Body of pancreas (tissue), 4 donors: ENCODE measurements around the gene NPIPB8. TPM values are rescaled to one million over a fixed set of nuclear protein-coding genes. Genes with fewer than 3 reads are reported as not detected.
"Not testable (repeated sequence)": the region's sequence is repeated elsewhere in the genome, so short reads cannot be mapped to it uniquely, and the experiment has no call there.

Source experiments
- ATAC-seq: fragments of 150-250 bp; one replicate; pipeline ENCODE4 v1.9.1; 2016
- DNase-seq, 4 donors: peaks; one replicate each; pipeline ENCODE4 v3.0.0-alpha.2; 2019
- H3K27ac ChIP-seq, 4 donors: fragments of 200-600 bp; sonication (generic); 1 replicate in 3 of 4; 2 replicates in 1 of 4; pipeline versions ENCODE4 v1.5.1 to v1.6.1; 2016 to 2019; ENCODE audit warnings: mild to moderate bottlenecking in 1 of 4, mixed read lengths in 1 of 4, moderate library complexity in 1 of 4
- H3K27me3 ChIP-seq, 2 donors: fragments of 200-600 bp; sonication (generic); one replicate each; pipeline ENCODE4 v1.6.0; 2016; ENCODE audit warnings: mild to moderate bottlenecking in 1 of 2
- H3K36me3 ChIP-seq, 2 donors: fragments of 200-600 bp; sonication (generic); replicated peaks in 1 of 2; 2 replicates each; pipeline ENCODE4 v1.5.1; 2016; ENCODE audit warnings: low read depth in 2 of 2; ENCODE audit not compliant: insufficient read depth in 1 of 2
- H3K4me1 ChIP-seq: fragments of 200-600 bp; sonication (generic); one replicate; pipeline ENCODE4 v1.6.0; 2016
- H3K4me3 ChIP-seq, 2 donors: fragments of 200-600 bp; sonication (generic); 1 replicate in 1 of 2; 2 replicates in 1 of 2; pipeline ENCODE4 v1.5.1; 2016 to 2019
- H3K9me3 ChIP-seq, 3 donors: fragments of 200-600 bp; sonication (generic); 1 replicate in 2 of 3; 2 replicates in 1 of 3; pipeline ENCODE4 v1.5.1; 2016
- POLR2A ChIP-seq, 3 donors: fragments of 450-650 bp; IDR thresholded peaks; one replicate each; pipeline ENCODE4 v1.6.1; 2016; ENCODE audit warnings: antibody characterized with exemption in 3 of 3, mild to moderate bottlenecking in 2 of 3
- WGBS, 2 donors: methylation state at CpG; one replicate each; pipeline ENCODE4 v1.1.5; 2017; 5-methylcytosine and 5-hydroxymethylcytosine counted together
- intact Hi-C: fragments of 100-400 bp; cut with DNase I; formaldehyde crosslinking; loops from one replicate; pipeline ENCODE4 v1.15.1; 2023
- total RNA-seq, 2 donors: library from RNA; depleted of rRNA; stranded (reverse); fragments of >200 nt; gene quantifications; one replicate each; pipeline ENCODE4 v1.1.0, GENCODE V29; 2016
- TF ChIP-seq, protein P1 (sequence below), 7 experiments: fragments of 450-650 bp in 4 of 7; fragments of 200-600 bp in 3 of 7; sonication (generic) in 3 of 7; IDR thresholded peaks; one replicate each; pipeline ENCODE4 v1.5.1; 2016 to 2019; ENCODE audit warnings: antibody characterized with exemption in 7 of 7

The NPIPB8 gene
- total RNA-seq, 2 donors from 2014 or later: 0.52 TPM; not detected in 1

DNA sequence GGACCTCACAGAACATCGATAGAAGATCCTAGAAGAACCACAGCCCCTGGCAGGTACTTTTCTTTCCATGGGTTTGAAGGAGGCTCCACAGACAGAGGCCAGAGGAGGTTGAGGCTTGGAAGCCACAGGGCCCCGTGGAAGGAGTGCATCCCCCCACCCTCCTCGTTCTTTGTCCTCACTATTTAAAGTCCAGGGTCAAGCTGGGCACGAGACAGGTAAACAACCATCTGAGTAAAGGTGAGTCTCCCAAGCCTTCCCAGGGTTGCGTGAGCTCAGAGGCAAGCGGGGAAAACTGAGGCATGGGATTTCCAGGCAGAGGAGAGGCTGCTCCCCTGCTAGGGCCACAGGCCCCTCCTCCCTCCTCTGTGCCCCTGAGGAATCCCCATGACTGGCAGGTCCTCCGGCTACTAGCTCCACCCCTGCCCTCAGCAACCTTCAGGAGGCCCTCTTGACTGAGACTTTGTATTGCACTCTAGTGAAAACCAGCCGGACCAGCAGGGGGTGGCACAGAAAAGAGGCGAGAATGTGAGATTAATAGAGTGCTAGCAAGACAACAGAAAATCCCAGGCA lies 40.1 kb upstream of the NPIPB8 start:
- ATAC-seq: no peak
- peak in 2 of 4 donors; percentile 24 to 34 for DNase-seq

DNA sequence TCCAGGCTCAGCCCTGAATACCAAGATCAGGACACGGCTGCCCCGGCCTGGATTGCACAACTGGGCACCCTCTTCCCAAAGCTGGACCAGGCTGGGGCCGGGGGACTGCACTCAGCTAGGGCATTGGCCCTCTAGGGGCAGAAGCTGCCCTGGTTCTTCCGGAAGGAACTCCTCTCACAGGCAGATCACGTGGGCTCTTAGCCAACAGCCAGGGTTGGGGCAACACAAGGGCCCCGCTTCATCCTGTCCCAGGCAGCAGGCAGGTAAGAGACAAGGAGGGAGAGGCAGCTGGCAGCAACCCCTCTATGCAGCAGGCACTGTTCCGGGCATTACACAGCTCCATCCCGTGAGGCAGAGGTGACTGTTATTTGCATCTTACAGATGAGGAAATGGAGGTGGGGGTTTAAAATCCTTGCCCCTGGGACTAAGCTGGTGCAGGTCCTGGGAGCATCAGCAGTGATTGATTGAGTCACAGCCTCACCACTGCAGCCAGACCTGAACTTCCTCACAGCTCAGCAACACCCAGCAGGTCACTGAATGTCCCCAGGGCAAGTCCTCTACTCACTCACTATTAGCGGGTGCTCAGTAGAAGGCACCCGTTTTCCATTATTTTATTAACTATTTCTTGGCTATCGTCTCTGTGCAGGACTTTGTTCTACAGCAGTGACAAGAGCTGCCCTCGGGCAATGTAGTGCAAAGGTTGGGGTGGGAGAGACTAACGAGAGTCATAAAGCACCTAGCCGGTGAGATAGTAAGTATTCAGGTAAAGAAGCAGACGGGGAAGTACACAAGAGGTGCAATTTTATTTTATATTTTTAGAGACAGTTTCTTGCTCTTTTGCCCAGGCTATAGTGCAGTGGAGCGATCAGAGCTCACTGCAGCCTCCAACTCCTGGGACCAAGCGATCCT lies 38.2 kb upstream of the NPIPB8 start:
- H3K9me3 ChIP-seq, H3K36me3 ChIP-seq, H3K4me3 ChIP-seq, DNase-seq, ATAC-seq, H3K27me3 ChIP-seq, H3K27ac ChIP-seq, intact Hi-C loops: not testable (repeated sequence)
- peaks cover 28% of the 10 kb centered on the region for H3K4me1 ChIP-seq
- no CpG with 5 or more reads among the region's 17 CpGs for WGBS, 2 donors

More for the DNA sequence above, 40.1 kb upstream of the NPIPB8 start:
- intact Hi-C loops: no loop called here
- Histone ChIP-seq H3K36me3 (no peaks in the 10 kb centered on the region), H3K27me3 (no peaks in the 10 kb centered on the region), H3K4me1 (peaks cover 28% of the 10 kb centered on the region), H3K4me3 (no peak overlapping the region), H3K27ac (peak overlapping the region in 3 of 4 donors; percentile 78 to 82 (median 81)), H3K9me3 (no peaks in the 10 kb centered on the region)
- 41 to 44% methylated on average over 7 to 8 of the region's 9 CpGs for WGBS, 2 donors
- TF ChIP-seq, protein P1, sequence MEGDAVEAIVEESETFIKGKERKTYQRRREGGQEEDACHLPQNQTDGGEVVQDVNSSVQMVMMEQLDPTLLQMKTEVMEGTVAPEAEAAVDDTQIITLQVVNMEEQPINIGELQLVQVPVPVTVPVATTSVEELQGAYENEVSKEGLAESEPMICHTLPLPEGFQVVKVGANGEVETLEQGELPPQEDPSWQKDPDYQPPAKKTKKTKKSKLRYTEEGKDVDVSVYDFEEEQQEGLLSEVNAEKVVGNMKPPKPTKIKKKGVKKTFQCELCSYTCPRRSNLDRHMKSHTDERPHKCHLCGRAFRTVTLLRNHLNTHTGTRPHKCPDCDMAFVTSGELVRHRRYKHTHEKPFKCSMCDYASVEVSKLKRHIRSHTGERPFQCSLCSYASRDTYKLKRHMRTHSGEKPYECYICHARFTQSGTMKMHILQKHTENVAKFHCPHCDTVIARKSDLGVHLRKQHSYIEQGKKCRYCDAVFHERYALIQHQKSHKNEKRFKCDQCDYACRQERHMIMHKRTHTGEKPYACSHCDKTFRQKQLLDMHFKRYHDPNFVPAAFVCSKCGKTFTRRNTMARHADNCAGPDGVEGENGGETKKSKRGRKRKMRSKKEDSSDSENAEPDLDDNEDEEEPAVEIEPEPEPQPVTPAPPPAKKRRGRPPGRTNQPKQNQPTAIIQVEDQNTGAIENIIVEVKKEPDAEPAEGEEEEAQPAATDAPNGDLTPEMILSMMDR (IDR thresholded peaks at IDR 0.05): peak in 3 of 7 experiments; percentile 5 to 19 (median 8)
- no peak for TF ChIP-seq POLR2A (IDR thresholded peaks at IDR 0.05)

DNA sequence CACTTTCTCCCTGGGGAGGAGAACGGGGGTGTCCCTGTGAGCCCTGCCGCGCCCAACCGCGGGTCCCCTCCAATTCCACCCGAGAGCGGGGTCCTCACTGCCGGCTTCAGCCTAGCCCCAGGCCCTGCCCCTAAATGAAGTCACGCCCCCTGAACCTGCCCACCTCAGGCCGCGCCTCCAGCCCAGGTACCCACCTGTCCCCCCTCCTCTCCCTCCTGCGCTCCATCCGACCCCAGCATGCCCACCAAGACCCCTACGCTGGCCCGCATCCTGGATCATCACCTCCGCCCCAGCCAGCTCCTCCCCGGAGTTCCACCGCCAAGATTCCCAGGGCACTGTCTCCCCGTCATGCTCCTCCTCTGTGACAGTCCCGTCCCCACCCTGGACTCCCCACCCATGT lies 36.9 kb upstream of the NPIPB8 start:
- H3K27me3 ChIP-seq, H3K4me3 ChIP-seq, H3K9me3 ChIP-seq, H3K27ac ChIP-seq, intact Hi-C loops, DNase-seq, ATAC-seq, H3K36me3 ChIP-seq: not testable (repeated sequence)
- H3K4me1 ChIP-seq: peaks cover 20% of the 10 kb centered on the region
- 58 to 68% methylated on average over 7 to 8 of the region's 20 CpGs for WGBS, 2 donors

DNA sequence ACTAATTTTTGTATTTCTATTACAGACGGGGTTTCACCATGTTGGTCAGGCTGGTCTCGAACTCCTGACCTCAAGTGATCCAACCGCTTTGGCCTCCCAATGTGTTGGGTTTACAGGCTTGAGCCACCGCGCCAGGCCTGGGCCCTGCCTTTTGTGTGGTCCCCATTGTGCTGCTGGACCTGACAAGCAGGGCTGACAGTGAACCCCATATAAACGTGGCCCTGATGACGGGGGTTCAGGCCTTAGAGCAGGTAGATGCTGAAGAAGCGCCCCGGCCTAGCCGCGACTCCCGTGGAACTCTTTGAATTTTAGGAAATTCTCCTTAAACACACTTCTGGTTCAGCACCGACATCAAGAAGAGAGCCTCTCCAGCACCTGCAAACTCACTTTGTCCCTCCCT lies 36.3 kb upstream of the NPIPB8 start:
- ATAC-seq, intact Hi-C loops: not testable (repeated sequence)

DNA sequence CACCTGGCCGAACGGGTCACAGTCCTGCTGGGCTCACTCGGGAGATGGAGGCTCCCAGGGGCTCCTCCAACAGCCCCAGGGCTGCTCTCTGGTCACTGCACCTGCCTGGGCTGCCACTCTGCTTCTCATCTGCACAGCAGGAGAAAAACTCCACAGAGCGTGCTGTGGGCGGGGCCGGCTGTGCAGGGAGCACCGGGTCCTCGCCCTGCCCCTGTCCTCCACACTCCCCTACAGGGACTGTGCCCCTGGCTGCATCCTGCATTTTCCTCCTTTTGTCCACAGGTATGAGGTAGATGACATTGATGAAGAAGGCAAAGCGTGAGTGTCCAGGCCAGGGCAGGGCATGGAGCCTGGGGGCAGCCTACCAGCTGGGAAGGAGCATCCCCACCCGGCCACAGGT lies 35.8 kb upstream of the NPIPB8 start:
- no CpG with 5 or more reads among the region's 10 CpGs for WGBS, 2 donors
- DNase-seq, intact Hi-C loops, H3K27me3 ChIP-seq, H3K27ac ChIP-seq, H3K36me3 ChIP-seq, ATAC-seq, H3K4me1 ChIP-seq, H3K4me3 ChIP-seq, H3K9me3 ChIP-seq: not testable (repeated sequence)

More for the DNA sequence above, 36.3 kb upstream of the NPIPB8 start:
- not testable (repeated sequence) for H3K27ac ChIP-seq, H3K36me3 ChIP-seq, H3K4me3 ChIP-seq, DNase-seq, H3K27me3 ChIP-seq, H3K9me3 ChIP-seq
- peaks cover 14% of the 10 kb centered on the region for H3K4me1 ChIP-seq
- WGBS, 2 donors: 90% methylated on average over 12 of the region's 13 CpGs; no CpG with 5 or more reads in 1 of the 2 donors

DNA sequence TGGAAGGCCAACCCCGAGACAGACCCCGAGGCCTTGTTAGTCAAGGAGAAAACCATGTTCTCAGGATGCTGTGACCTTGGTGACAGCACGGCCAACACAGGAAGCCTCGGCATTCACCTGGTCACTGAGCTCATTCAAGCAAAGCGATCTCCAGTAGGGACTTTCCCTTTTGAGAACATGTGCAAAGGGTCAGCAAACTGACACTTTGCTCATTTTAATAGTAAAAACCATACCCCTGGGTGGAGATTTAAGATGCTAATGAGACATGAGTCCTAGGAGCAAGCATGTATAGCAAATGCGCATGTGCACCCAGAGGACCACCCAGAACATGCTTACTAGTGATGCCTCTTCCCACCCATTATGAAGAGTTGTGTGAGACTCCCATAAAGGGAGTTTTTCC lies 35.3 kb upstream of the NPIPB8 start:
- Histone ChIP-seq H3K4me1 (peaks cover 4% of the 10 kb centered on the region), H3K27ac (no peak overlapping the region), H3K36me3 (peaks cover 0 to 2% of the 10 kb centered on the region in 2 donors), H3K4me3 (no peak overlapping the region), H3K9me3 (no peaks in the 10 kb centered on the region), H3K27me3 (no peaks in the 10 kb centered on the region)
- 60 to 91% methylated on average over 1 to 6 of the region's 6 CpGs for WGBS, 2 donors
- TF ChIP-seq, protein P1 (IDR thresholded peaks at IDR 0.05): no peak
- TF ChIP-seq POLR2A (IDR thresholded peaks at IDR 0.05): no peak
- no peak for ATAC-seq
- DNase-seq: no peak
- intact Hi-C loops: no loop called here
